IMR-90 (cell line): ENCODE measurements around the gene DAP3. TPM values are rescaled to one million over a fixed set of nuclear protein-coding genes. Genes with fewer than 3 reads are reported as not detected.

ENCODE experiments used
- ATAC-seq: fragments of 200-7000 bp; cut with Tn5 transposase; 2 replicates; pipeline ENCODE4 v1.9.1; 2020; ENCODE audit warnings: low read depth, mild to moderate bottlenecking, moderate library complexity
- BruUV-seq: library from RNA; stranded (reverse); fragments of 400-500 nt; replicated peaks from 2 replicates; lab custom pipeline; 2021; lab: Mats Ljungman, UMichigan
- CTCF ChIA-PET: fragments of 300-600 bp; formaldehyde crosslinking; extraction: SDS; loops from one replicate; lab custom pipeline; 2021; ENCODE audit warnings: antibody characterized with exemption; lab: Yijun Ruan, JAX
- POLR2A ChIA-PET: fragments of 300-600 bp; sonication (Branson Sonifier 250); formaldehyde crosslinking; loops from one replicate; lab custom pipeline; 2022; ENCODE audit warnings: antibody characterized with exemption; ENCODE audit not compliant: unreplicated experiment; lab: Charles Lee
- DNase-seq: peaks from one replicate; pipeline ENCODE4 v3.0.0; 2013
- H2AFZ ChIP-seq: replicated peaks from 2 replicates; pipeline ENCODE3; 2013; ENCODE audit warnings: low read length, mild to moderate bottlenecking; ENCODE audit not compliant: poor library complexity
- H2AK5ac ChIP-seq: 2 replicates; pipeline ENCODE4 v1.6.1; 2013; ENCODE audit warnings: low read depth, low read length, inconsistent platforms
- H2AK9ac ChIP-seq: replicated peaks from 2 replicates; pipeline ENCODE3; 2013; ENCODE audit warnings: mild to moderate bottlenecking, low read depth, low read length, moderate library complexity; ENCODE audit not compliant: poor library complexity
- H2BK120ac ChIP-seq: 2 replicates; pipeline ENCODE4 v1.6.1; 2013; ENCODE audit warnings: low read depth, low read length, inconsistent platforms
- H2BK15ac ChIP-seq: 3 replicates; pipeline ENCODE4 v1.6.1; 2013; ENCODE audit warnings: low read depth, low read length, inconsistent platforms
- H2BK20ac ChIP-seq: 2 replicates; pipeline ENCODE4 v1.6.1; 2013; ENCODE audit warnings: low read depth, mild to moderate bottlenecking, inconsistent platforms, low read length, moderate library complexity
- H2BK5ac ChIP-seq: 2 replicates; pipeline ENCODE4 v1.6.1; 2013; ENCODE audit warnings: mild to moderate bottlenecking, low read depth, low read length, inconsistent platforms; ENCODE audit not compliant: poor library complexity, severe bottlenecking
- H3K14ac ChIP-seq: replicated peaks from 2 replicates; pipeline ENCODE4 v1.6.1; 2013; ENCODE audit warnings: low read depth, low read length, inconsistent platforms
- H3K18ac ChIP-seq: 2 replicates; pipeline ENCODE4 v1.6.1; 2013; ENCODE audit warnings: low read depth, low read length, control low read depth
- H3K23ac ChIP-seq: 2 replicates; pipeline ENCODE4 v1.6.1; 2013; ENCODE audit warnings: low read depth, low read length, inconsistent platforms
- H3K27ac ChIP-seq: 2 replicates; pipeline ENCODE4 v1.5.1; 2013; ENCODE audit warnings: mild to moderate bottlenecking, control low read depth, low read length; ENCODE audit not compliant: insufficient read depth
- H3K27me3 ChIP-seq: 2 replicates; pipeline ENCODE4 v1.6.1; 2013; ENCODE audit warnings: low read length; ENCODE audit not compliant: control insufficient read depth, insufficient read depth
- H3K36me3 ChIP-seq: 2 replicates; pipeline ENCODE4 v1.6.1; 2013; ENCODE audit warnings: low read length, mixed read lengths; ENCODE audit not compliant: control insufficient read depth, insufficient read depth
- H3K4ac ChIP-seq: 2 replicates; pipeline ENCODE4 v1.6.1; 2013; ENCODE audit warnings: low read depth, low read length, inconsistent platforms
- H3K4me1 ChIP-seq: 2 replicates; pipeline ENCODE4 v1.6.1; 2013; ENCODE audit warnings: low read length, mixed read lengths; ENCODE audit not compliant: control insufficient read depth, insufficient read depth
- H3K4me2 ChIP-seq: 2 replicates; pipeline ENCODE4 v1.6.1; 2013; ENCODE audit warnings: low read depth, mild to moderate bottlenecking, control low read depth, low read length, moderate library complexity
- H3K4me3 ChIP-seq: 2 replicates; pipeline ENCODE4 v1.5.1; 2013; ENCODE audit warnings: low read depth, mild to moderate bottlenecking, control low read depth, low read length, moderate library complexity; ENCODE audit not compliant: insufficient read depth
- H3K56ac ChIP-seq: 2 replicates; pipeline ENCODE4 v1.6.1; 2013; ENCODE audit warnings: low read length, inconsistent platforms; ENCODE audit not compliant: insufficient read depth; ENCODE audit errors: extremely low read depth
- H3K79me1 ChIP-seq, 2 experiments: 2 replicates each; pipeline ENCODE4 v1.6.1; 2013; ENCODE audit warnings: low read length in 2 of 2, inconsistent platforms in 1 of 2, low read depth in 1 of 2
- H3K9ac ChIP-seq: 2 replicates; pipeline ENCODE4 v1.6.1; 2013; ENCODE audit warnings: low read depth, low read length, control low read depth
- H3K9me1 ChIP-seq: 2 replicates; pipeline ENCODE4 v1.6.1; 2013; ENCODE audit warnings: low read length, inconsistent platforms; ENCODE audit not compliant: insufficient read depth
- H3K9me3 ChIP-seq: 2 replicates; pipeline ENCODE4 v1.6.1; 2013; ENCODE audit warnings: low read length; ENCODE audit not compliant: control insufficient read depth, insufficient read depth
- H4K20me1 ChIP-seq: 2 replicates; pipeline ENCODE4 v1.6.1; 2013; ENCODE audit warnings: low read length, inconsistent platforms; ENCODE audit not compliant: insufficient read depth
- H4K5ac ChIP-seq: 2 replicates; pipeline ENCODE4 v1.6.1; 2013; ENCODE audit warnings: mild to moderate bottlenecking, low read depth, low read length, control low read depth
- H4K8ac ChIP-seq, 2 experiments: 2 replicates each; pipeline ENCODE4 v1.6.1; 2013; ENCODE audit warnings: low read depth in 2 of 2, low read length in 2 of 2, control low read depth in 1 of 2, inconsistent platforms in 1 of 2
- H4K91ac ChIP-seq: 2 replicates; pipeline ENCODE4 v1.6.1; 2013; ENCODE audit warnings: low read depth, low read length, inconsistent platforms; ENCODE audit not compliant: insufficient read depth
- BHLHE40 ChIP-seq: fragments of 150-350 bp; IDR thresholded peaks from 2 replicates; pipeline ENCODE4 v1.6.1; 2016; ENCODE audit warnings: mild to moderate bottlenecking, low read depth, low read length
- CEBPB ChIP-seq: IDR thresholded peaks from 2 replicates; pipeline ENCODE4 v1.6.1; 2012; ENCODE audit warnings: low read depth, low read length, improper control_type of control experiment
- CHD1 ChIP-seq: IDR thresholded peaks from 2 replicates; pipeline ENCODE4 v1.6.1; 2012; ENCODE audit warnings: low read depth, low read length, improper control_type of control experiment
- FOS ChIP-seq: fragments of 150-350 bp; IDR thresholded peaks from 2 replicates; pipeline ENCODE4 v1.6.1; 2016; ENCODE audit warnings: low read depth, low read length
- MAFK ChIP-seq: IDR thresholded peaks from 2 replicates; pipeline ENCODE4 v1.6.1; 2012; ENCODE audit warnings: low read depth, low read length, improper control_type of control experiment
- MXI1 ChIP-seq: IDR thresholded peaks from 2 replicates; pipeline ENCODE4 v1.6.1; 2012; ENCODE audit warnings: low read depth, mild to moderate bottlenecking, low read length, moderate library complexity, borderline replicate concordance
- POLR2A ChIP-seq: IDR thresholded peaks from 2 replicates; pipeline ENCODE4 v1.6.1; 2012; ENCODE audit warnings: mild to moderate bottlenecking, low read depth, low read length
- RAD21 ChIP-seq: IDR thresholded peaks from 2 replicates; pipeline ENCODE4 v1.6.1; 2012; ENCODE audit warnings: low read length, improper control_type of control experiment
- RCOR1 ChIP-seq: IDR thresholded peaks from 2 replicates; pipeline ENCODE4 v1.6.1; 2012; ENCODE audit warnings: mild to moderate bottlenecking, low read length, improper control_type of control experiment; ENCODE audit not compliant: insufficient replicate concordance
- RFX5 ChIP-seq: IDR thresholded peaks from 2 replicates; pipeline ENCODE4 v1.8.0; 2012; ENCODE audit warnings: low read depth, mild to moderate bottlenecking, low read length, moderate library complexity
- SMC3 ChIP-seq: fragments of 150-350 bp; IDR thresholded peaks from 2 replicates; pipeline ENCODE4 v1.6.1; 2016; ENCODE audit warnings: low read depth, mild to moderate bottlenecking, antibody characterized with exemption, low read length, moderate library complexity
- WGBS, 2 experiments: methylation state at CpG; one replicate each; pipeline versions ENCODE4 v1.1.5 to v1.1.7; 2013; ENCODE audit warnings: missing lambda C conversion rate in 2 of 2; ENCODE audit not compliant: insufficient read length in 1 of 2; ENCODE audit errors: extremely low coverage in 2 of 2; 5-methylcytosine and 5-hydroxymethylcytosine counted together
- dilution Hi-C: fragments of 300-500 bp; cut with HindIII; formaldehyde crosslinking; loops from one replicate; pipeline ENCODE4 v1.14.3; 2018; ENCODE audit warnings: low sequenced_read_pairs; ENCODE audit not compliant: unreplicated experiment
- in situ Hi-C: fragments of 300-500 bp; cut with MboI; formaldehyde crosslinking; loops from 3 replicates; pipeline ENCODE4 v1.14.3; 2019; ENCODE audit warnings: low sequenced_read_pairs, inconsistent platforms, mixed read lengths
- intact Hi-C: fragments of 100-400 bp; cut with micrococcal nuclease; formaldehyde crosslinking; loops from 2 replicates; pipeline ENCODE4 v1.10.0; 2022
- polyA plus RNA-seq, 3 experiments: library from polyadenylated mRNA; depleted of rRNA; stranded (reverse); fragments of >200 nt; gene quantifications; 2 replicates each; pipeline ENCODE4 v1.2.3, GENCODE V29; 2012; ENCODE audit warnings: low replicate concordance in 1 of 3
- total RNA-seq: library from RNA; depleted of rRNA; stranded (reverse); fragments of >200 nt; gene quantifications from 2 replicates; pipeline ENCODE4 v1.2.3, GENCODE V29; 2012
- TF ChIP-seq, protein P1 (sequence below): fragments of 150-350 bp; IDR thresholded peaks from 2 replicates; pipeline ENCODE4 v1.6.1; 2016; ENCODE audit warnings: low read depth, mild to moderate bottlenecking, low read length, moderate library complexity, borderline replicate concordance
- TF ChIP-seq, protein P2 (sequence below): conservative IDR thresholded peaks from 2 replicates; pipeline ENCODE4 v1.5.1; 2012; ENCODE audit warnings: mild to moderate bottlenecking, low read depth, low read length, improper control_type of control experiment
- TF ChIP-seq, protein P3 (sequence below): fragments of 150-350 bp; IDR thresholded peaks from 2 replicates; pipeline ENCODE4 v1.6.1; 2017; ENCODE audit warnings: mild to moderate bottlenecking, antibody characterized with exemption, low read length, low read depth

Gene DAP3
- total and polyA plus RNA-seq, 2 of the 4 experiments (the other 2 are of a cell fraction): 48.6 to 126 TPM

DNA sequence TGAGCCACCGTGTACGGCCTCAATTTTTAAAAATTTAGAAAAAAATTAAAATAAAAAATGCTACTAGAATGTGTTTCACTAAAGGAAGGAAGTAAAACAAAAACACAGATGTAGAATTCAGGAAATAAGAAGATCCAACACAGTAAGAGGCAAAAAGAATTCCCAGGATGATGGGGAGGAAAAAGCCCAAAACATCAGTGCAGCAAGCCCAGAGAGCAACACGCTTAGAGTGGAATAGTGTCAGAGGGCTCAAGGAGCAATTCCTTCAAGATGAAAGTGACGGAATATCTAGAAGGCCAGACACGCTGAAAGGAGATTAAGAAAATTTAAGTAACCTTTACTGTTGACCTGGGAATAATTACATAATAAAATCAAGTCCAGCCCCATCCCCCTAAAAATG lies 80.4 kb downstream of the DAP3 start:
- Histone ChIP-seq H2BK20ac (no peak overlapping the region), H3K18ac (no peak overlapping the region), H2BK120ac (no peak overlapping the region), H4K20me1 (no peaks in the 10 kb centered on the region), H3K4ac (no peak overlapping the region), H2AK5ac (no peak overlapping the region), H4K5ac (no peak overlapping the region), H2AK9ac (no peak overlapping the region), H3K27me3 (no peaks in the 10 kb centered on the region), H2AFZ (no peak overlapping the region), H3K4me2 (no peak overlapping the region), H3K9me3 (no peaks in the 10 kb centered on the region), H3K9me1 (no peaks in the 10 kb centered on the region; the same call in 1 of the 2 replicates), H3K27ac (no peak overlapping the region), H4K91ac (no peak overlapping the region), H3K79me1 (peaks cover 3 to 4% of the 10 kb centered on the region in 2 experiments; a peak in 1 of 4 replicates), H3K23ac (no peak overlapping the region), H3K56ac (no peak overlapping the region), H4K8ac (no peak overlapping the region), H3K4me3 (no peak overlapping the region), H2BK15ac (no peak overlapping the region), H3K9ac (no peak overlapping the region), H3K14ac (no peak overlapping the region), H3K36me3 (peaks cover 51% of the 10 kb centered on the region), H3K4me1 (no peaks in the 10 kb centered on the region), H2BK5ac (no peak overlapping the region)
- no CpG with 5 or more reads among the region's 5 CpGs for WGBS, 2 experiments
- no peak for TF ChIP-seq FOS
- TF ChIP-seq RAD21: no peak
- no peak for TF ChIP-seq POLR2A
- no peak for TF ChIP-seq RCOR1
- no peak for TF ChIP-seq MXI1
- TF ChIP-seq RFX5: no peak
- no peak for TF ChIP-seq CEBPB
- no peak for TF ChIP-seq MAFK
- TF ChIP-seq, protein P1, sequence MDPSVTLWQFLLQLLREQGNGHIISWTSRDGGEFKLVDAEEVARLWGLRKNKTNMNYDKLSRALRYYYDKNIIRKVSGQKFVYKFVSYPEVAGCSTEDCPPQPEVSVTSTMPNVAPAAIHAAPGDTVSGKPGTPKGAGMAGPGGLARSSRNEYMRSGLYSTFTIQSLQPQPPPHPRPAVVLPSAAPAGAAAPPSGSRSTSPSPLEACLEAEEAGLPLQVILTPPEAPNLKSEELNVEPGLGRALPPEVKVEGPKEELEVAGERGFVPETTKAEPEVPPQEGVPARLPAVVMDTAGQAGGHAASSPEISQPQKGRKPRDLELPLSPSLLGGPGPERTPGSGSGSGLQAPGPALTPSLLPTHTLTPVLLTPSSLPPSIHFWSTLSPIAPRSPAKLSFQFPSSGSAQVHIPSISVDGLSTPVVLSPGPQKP: no peak
- TF ChIP-seq CHD1: no peak
- TF ChIP-seq, protein P2, sequence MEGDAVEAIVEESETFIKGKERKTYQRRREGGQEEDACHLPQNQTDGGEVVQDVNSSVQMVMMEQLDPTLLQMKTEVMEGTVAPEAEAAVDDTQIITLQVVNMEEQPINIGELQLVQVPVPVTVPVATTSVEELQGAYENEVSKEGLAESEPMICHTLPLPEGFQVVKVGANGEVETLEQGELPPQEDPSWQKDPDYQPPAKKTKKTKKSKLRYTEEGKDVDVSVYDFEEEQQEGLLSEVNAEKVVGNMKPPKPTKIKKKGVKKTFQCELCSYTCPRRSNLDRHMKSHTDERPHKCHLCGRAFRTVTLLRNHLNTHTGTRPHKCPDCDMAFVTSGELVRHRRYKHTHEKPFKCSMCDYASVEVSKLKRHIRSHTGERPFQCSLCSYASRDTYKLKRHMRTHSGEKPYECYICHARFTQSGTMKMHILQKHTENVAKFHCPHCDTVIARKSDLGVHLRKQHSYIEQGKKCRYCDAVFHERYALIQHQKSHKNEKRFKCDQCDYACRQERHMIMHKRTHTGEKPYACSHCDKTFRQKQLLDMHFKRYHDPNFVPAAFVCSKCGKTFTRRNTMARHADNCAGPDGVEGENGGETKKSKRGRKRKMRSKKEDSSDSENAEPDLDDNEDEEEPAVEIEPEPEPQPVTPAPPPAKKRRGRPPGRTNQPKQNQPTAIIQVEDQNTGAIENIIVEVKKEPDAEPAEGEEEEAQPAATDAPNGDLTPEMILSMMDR: no peak
- TF ChIP-seq SMC3: no peak
- TF ChIP-seq BHLHE40: no peak
- TF ChIP-seq, protein P3, sequence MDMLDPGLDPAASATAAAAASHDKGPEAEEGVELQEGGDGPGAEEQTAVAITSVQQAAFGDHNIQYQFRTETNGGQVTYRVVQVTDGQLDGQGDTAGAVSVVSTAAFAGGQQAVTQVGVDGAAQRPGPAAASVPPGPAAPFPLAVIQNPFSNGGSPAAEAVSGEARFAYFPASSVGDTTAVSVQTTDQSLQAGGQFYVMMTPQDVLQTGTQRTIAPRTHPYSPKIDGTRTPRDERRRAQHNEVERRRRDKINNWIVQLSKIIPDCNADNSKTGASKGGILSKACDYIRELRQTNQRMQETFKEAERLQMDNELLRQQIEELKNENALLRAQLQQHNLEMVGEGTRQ: no peak
- ChIA-PET CTCF (no interaction called here), POLR2A (no interaction called here)
- no peak for DNase-seq
- ATAC-seq: no peak
- intact Hi-C loops: no loop called here
- in situ Hi-C loops: no loop called here
- BruUV-seq: no TSS peak
- dilution Hi-C loops: no loop called here
